ENCODE results near the gene CNBD2.
"Not testable (repeated sequence)": the region's sequence is repeated elsewhere in the genome, so short reads cannot be mapped to it uniquely, and the experiment has no call there.

CNBD2 gene

DNA sequence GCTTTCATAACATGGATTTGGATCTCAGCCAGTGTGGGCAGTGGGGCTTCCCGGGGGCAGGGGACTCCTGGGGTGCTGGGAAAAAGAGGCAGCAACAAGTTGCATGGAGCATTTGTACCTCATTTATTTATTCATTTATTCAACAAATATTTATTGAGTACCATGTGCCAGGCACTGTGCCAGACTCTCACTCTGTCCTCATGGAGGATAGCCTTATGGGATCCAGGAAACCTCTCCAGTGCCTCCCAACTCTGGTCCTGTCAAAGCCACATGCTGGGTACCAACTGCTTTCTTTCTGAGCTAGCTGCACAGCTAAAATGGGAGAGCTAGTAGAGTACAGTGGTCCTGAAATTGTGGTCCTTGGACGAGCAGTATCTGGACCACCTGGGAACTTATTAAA is 98.4 kb downstream of the CNBD2 start:
- H3K27ac ChIP-seq (ENCODE audit: low read depth, low read length): no peak overlapping the region
- H3K27me3 ChIP-seq (ENCODE audit: control insufficient read depth in 1 of 2, insufficient read depth in 2 of 2, low read length in 2 of 2): no peaks in the 10 kb centered on the region
- peaks cover 5 to 15% of the 10 kb centered on the region in 2 donors for H3K4me1 ChIP-seq (ENCODE audit: control insufficient read depth in 1 of 2, insufficient read depth in 2 of 2, low read length in 2 of 2)
- no peak overlapping the region for H3K4me3 ChIP-seq (ENCODE audit: low read depth in 1 of 2, low read length in 2 of 2)
- no peaks in the 10 kb centered on the region for H3K36me3 ChIP-seq (ENCODE audit: control insufficient read depth in 1 of 2, insufficient read depth in 2 of 2, low read length in 2 of 2)
- no peaks in the 10 kb centered on the region for H3K9me3 ChIP-seq (ENCODE audit: control insufficient read depth in 1 of 2, low read length in 2 of 2)
- H3K9ac ChIP-seq (ENCODE audit: low read depth in 1 of 2, low read length in 2 of 2): no peak overlapping the region

DNA sequence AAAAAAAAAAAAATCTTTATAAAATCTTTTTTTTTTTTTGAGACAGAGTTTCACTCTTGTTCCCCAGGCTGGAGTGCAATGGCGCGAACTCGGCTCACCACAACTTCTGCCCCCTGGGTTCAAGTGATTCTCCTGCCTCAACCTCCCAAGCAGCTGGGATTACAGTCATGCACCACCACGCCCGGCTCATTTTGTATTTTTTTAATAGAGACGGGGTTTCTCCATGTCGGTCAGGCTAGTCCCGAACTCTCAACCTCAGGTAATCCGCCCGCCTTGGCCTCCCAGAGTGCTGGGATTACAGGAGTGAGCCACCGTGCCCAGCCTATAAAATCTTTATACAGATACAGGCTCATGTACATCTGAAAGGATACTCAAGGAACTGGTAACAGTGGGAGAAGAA is 100.1 kb downstream of the CNBD2 start:
- H3K9ac ChIP-seq (ENCODE audit: low read depth in 1 of 2, low read length in 2 of 2): not testable (repeated sequence)

GRCh38 chr20:36070451-36070850 is 102.1 kb downstream of the CNBD2 start:
- Histone ChIP-seq H3K36me3 (ENCODE audit: control insufficient read depth in 1 of 2, insufficient read depth in 2 of 2, low read length in 2 of 2) (no peaks in the 10 kb centered on the region), H3K27me3 (ENCODE audit: control insufficient read depth in 1 of 2, insufficient read depth in 2 of 2, low read length in 2 of 2) (no peaks in the 10 kb centered on the region), H3K4me3 (ENCODE audit: low read depth in 1 of 2, low read length in 2 of 2) (no peak overlapping the region), H3K9me3 (ENCODE audit: control insufficient read depth in 1 of 2, low read length in 2 of 2) (no peaks in the 10 kb centered on the region), H3K27ac (ENCODE audit: low read depth, low read length) (no peak overlapping the region), H3K4me1 (ENCODE audit: control insufficient read depth in 1 of 2, insufficient read depth in 2 of 2, low read length in 2 of 2) (peaks cover 0 to 2% of the 10 kb centered on the region in 2 donors), H3K9ac (ENCODE audit: low read depth in 1 of 2, low read length in 2 of 2) (no peak overlapping the region)

More for the DNA sequence above, 100.1 kb downstream of the CNBD2 start:
- not testable (repeated sequence) for H3K27me3 ChIP-seq (ENCODE audit: control insufficient read depth in 1 of 2, insufficient read depth in 2 of 2, low read length in 2 of 2); H3K27ac ChIP-seq (ENCODE audit: low read depth, low read length); H3K36me3 ChIP-seq (ENCODE audit: control insufficient read depth in 1 of 2, insufficient read depth in 2 of 2, low read length in 2 of 2); H3K4me3 ChIP-seq (ENCODE audit: low read depth in 1 of 2, low read length in 2 of 2); H3K9me3 ChIP-seq (ENCODE audit: control insufficient read depth in 1 of 2, low read length in 2 of 2)
- H3K4me1 ChIP-seq (ENCODE audit: control insufficient read depth in 1 of 2, insufficient read depth in 2 of 2, low read length in 2 of 2): peaks cover 5 to 15% of the 10 kb centered on the region in 2 donors

- H3K4me3 ChIP-seq (ENCODE audit: low read depth in 1 of 2, low read length in 2 of 2): no peak overlapping the region
- no peaks in the 10 kb centered on the region for H3K36me3 ChIP-seq (ENCODE audit: control insufficient read depth in 1 of 2, insufficient read depth in 2 of 2, low read length in 2 of 2)
- H3K27me3 ChIP-seq (ENCODE audit: control insufficient read depth in 1 of 2, insufficient read depth in 2 of 2, low read length in 2 of 2): no peaks in the 10 kb centered on the region
- H3K9me3 ChIP-seq (ENCODE audit: control insufficient read depth in 1 of 2, low read length in 2 of 2): no peaks in the 10 kb centered on the region
- no peak overlapping the region for H3K27ac ChIP-seq (ENCODE audit: low read depth, low read length)
- H3K9ac ChIP-seq (ENCODE audit: low read depth in 1 of 2, low read length in 2 of 2): no peak overlapping the region
- no peaks in the 10 kb centered on the region for H3K4me1 ChIP-seq (ENCODE audit: control insufficient read depth in 1 of 2, insufficient read depth in 2 of 2, low read length in 2 of 2)
These were observed 103.5 kb downstream of the CNBD2 start for GRCh38 chr20:36071848-36072247.

- Histone ChIP-seq H3K27ac (ENCODE audit: low read depth, low read length) (no peak overlapping the region), H3K27me3 (ENCODE audit: control insufficient read depth in 1 of 2, insufficient read depth in 2 of 2, low read length in 2 of 2) (no peaks in the 10 kb centered on the region), H3K4me3 (ENCODE audit: low read depth in 1 of 2, low read length in 2 of 2) (no peak overlapping the region), H3K4me1 (ENCODE audit: control insufficient read depth in 1 of 2, insufficient read depth in 2 of 2, low read length in 2 of 2) (no peaks in the 10 kb centered on the region), H3K36me3 (ENCODE audit: control insufficient read depth in 1 of 2, insufficient read depth in 2 of 2, low read length in 2 of 2) (no peaks in the 10 kb centered on the region), H3K9ac (ENCODE audit: low read depth in 1 of 2, low read length in 2 of 2) (no peak overlapping the region), H3K9me3 (ENCODE audit: control insufficient read depth in 1 of 2, low read length in 2 of 2) (no peaks in the 10 kb centered on the region)
These were observed 106.6 kb downstream of the CNBD2 start for GRCh38 chr20:36074983-36075382.

DNA sequence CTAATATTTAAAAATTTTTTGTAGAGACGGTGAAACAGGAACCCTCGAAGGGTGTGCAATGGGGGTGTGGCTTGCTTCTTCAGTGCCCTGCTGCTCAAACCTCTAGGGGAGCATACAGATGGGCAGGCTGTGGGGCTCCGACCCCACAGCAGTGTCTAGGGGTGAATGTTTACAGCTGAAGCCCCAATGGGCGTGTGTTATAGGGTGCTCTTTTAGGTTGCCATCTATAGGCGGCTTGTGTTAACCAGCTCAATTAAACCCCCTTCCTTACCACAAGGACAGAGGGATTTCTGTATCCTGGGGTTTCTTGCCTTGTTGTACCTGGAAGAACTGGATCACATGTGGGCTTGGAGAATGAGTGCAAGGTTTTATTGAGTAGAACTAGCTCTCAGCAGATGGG is 109.4 kb downstream of the CNBD2 start:
- not testable (repeated sequence) for H3K9me3 ChIP-seq (ENCODE audit: control insufficient read depth in 1 of 2, low read length in 2 of 2); H3K4me3 ChIP-seq (ENCODE audit: low read depth in 1 of 2, low read length in 2 of 2); H3K9ac ChIP-seq (ENCODE audit: low read depth in 1 of 2, low read length in 2 of 2); H3K4me1 ChIP-seq (ENCODE audit: control insufficient read depth in 1 of 2, insufficient read depth in 2 of 2, low read length in 2 of 2); H3K36me3 ChIP-seq (ENCODE audit: control insufficient read depth in 1 of 2, insufficient read depth in 2 of 2, low read length in 2 of 2); H3K27me3 ChIP-seq (ENCODE audit: control insufficient read depth in 1 of 2, insufficient read depth in 2 of 2, low read length in 2 of 2); H3K27ac ChIP-seq (ENCODE audit: low read depth, low read length)

GRCh38 chr20:36079486-36079885 is 111.1 kb downstream of the CNBD2 start:
- H3K27me3 ChIP-seq (ENCODE audit: control insufficient read depth in 1 of 2, insufficient read depth in 2 of 2, low read length in 2 of 2): no peaks in the 10 kb centered on the region
- no peak overlapping the region for H3K9ac ChIP-seq (ENCODE audit: low read depth in 1 of 2, low read length in 2 of 2)
- no peaks in the 10 kb centered on the region for H3K9me3 ChIP-seq (ENCODE audit: control insufficient read depth in 1 of 2, low read length in 2 of 2)

GRCh38 chr20:36079984-36080383 is 111.6 kb downstream of the CNBD2 start:
- not testable (repeated sequence) for H3K4me3 ChIP-seq (ENCODE audit: low read depth in 1 of 2, low read length in 2 of 2); H3K27ac ChIP-seq (ENCODE audit: low read depth, low read length); H3K9ac ChIP-seq (ENCODE audit: low read depth in 1 of 2, low read length in 2 of 2); H3K9me3 ChIP-seq (ENCODE audit: control insufficient read depth in 1 of 2, low read length in 2 of 2); H3K36me3 ChIP-seq (ENCODE audit: control insufficient read depth in 1 of 2, insufficient read depth in 2 of 2, low read length in 2 of 2); H3K27me3 ChIP-seq (ENCODE audit: control insufficient read depth in 1 of 2, insufficient read depth in 2 of 2, low read length in 2 of 2)
- H3K4me1 ChIP-seq (ENCODE audit: control insufficient read depth in 1 of 2, insufficient read depth in 2 of 2, low read length in 2 of 2): peaks cover 8 to 11% of the 10 kb centered on the region in 2 donors

More at GRCh38 chr20:36079486-36079885, 111.1 kb downstream of the CNBD2 start:
- H3K27ac ChIP-seq (ENCODE audit: low read depth, low read length): no peak overlapping the region
- no peaks in the 10 kb centered on the region for H3K36me3 ChIP-seq (ENCODE audit: control insufficient read depth in 1 of 2, insufficient read depth in 2 of 2, low read length in 2 of 2)
- no peak overlapping the region for H3K4me3 ChIP-seq (ENCODE audit: low read depth in 1 of 2, low read length in 2 of 2)
- peaks cover 5 to 10% of the 10 kb centered on the region in 2 donors for H3K4me1 ChIP-seq (ENCODE audit: control insufficient read depth in 1 of 2, insufficient read depth in 2 of 2, low read length in 2 of 2)
